Neuron (in vitro differentiated cells): ENCODE results near the gene PLEKHG4B.

Experiments
- H2AFZ ChIP-seq: one replicate; pipeline ENCODE4 v1.6.1; 2013; ENCODE audit warnings: low read depth, mild to moderate bottlenecking, inconsistent platforms, low read length, moderate library complexity
- H3K27me3 ChIP-seq: one replicate; pipeline ENCODE4 v1.6.1; 2013; ENCODE audit warnings: low read length; ENCODE audit not compliant: insufficient read depth
- H3K36me3 ChIP-seq: one replicate; pipeline ENCODE4 v1.6.1; 2013; ENCODE audit warnings: low read length; ENCODE audit not compliant: insufficient read depth
- H3K4me1 ChIP-seq: one replicate; pipeline ENCODE4 v1.6.1; 2013; ENCODE audit warnings: low read length; ENCODE audit not compliant: insufficient read depth
- H3K4me3 ChIP-seq: 2 replicates; pipeline ENCODE4 v1.5.1; 2013; ENCODE audit warnings: mild to moderate bottlenecking, low read length, moderate library complexity
- H3K9me3 ChIP-seq: one replicate; pipeline ENCODE4 v1.6.1; 2013; ENCODE audit warnings: low read length

Gene PLEKHG4B

GRCh38 chr5:198516-199196 is 106.7 kb downstream of the PLEKHG4B start:
- Histone ChIP-seq H3K27me3 (no peaks in the 10 kb centered on the region), H3K4me1 (peaks cover 22% of the 10 kb centered on the region), H3K4me3 (no peak overlapping the region), H3K36me3 (peaks cover 13% of the 10 kb centered on the region), H2AFZ (no peak overlapping the region), H3K9me3 (no peaks in the 10 kb centered on the region)

- no peak overlapping the region for H2AFZ ChIP-seq
Observed at GRCh38 chr5:199197-199949, 107.4 kb downstream of the PLEKHG4B start.

GRCh38 chr5:199950-200645 is 108.1 kb downstream of the PLEKHG4B start:
- no peak overlapping the region for H2AFZ ChIP-seq
- no peaks in the 10 kb centered on the region for H3K27me3 ChIP-seq
- H3K4me3 ChIP-seq: no peak overlapping the region
- peaks cover 27% of the 10 kb centered on the region for H3K36me3 ChIP-seq
- H3K9me3 ChIP-seq: no peaks in the 10 kb centered on the region
- peaks cover 22% of the 10 kb centered on the region for H3K4me1 ChIP-seq

More at GRCh38 chr5:199197-199949, 107.4 kb downstream of the PLEKHG4B start:
- Histone ChIP-seq H3K4me1 (peaks cover 22% of the 10 kb centered on the region), H3K36me3 (peaks cover 20% of the 10 kb centered on the region), H3K4me3 (no peak overlapping the region), H3K9me3 (no peaks in the 10 kb centered on the region), H3K27me3 (no peaks in the 10 kb centered on the region)

- Histone ChIP-seq H2AFZ (no peak overlapping the region), H3K4me1 (peaks cover 22% of the 10 kb centered on the region), H3K36me3 (peaks cover 35% of the 10 kb centered on the region), H3K4me3 (no peak overlapping the region), H3K9me3 (no peaks in the 10 kb centered on the region), H3K27me3 (no peaks in the 10 kb centered on the region)
Observed at GRCh38 chr5:200985-201384, 109.0 kb downstream of the PLEKHG4B start.

GRCh38 chr5:201672-202071 is 109.7 kb downstream of the PLEKHG4B start:
- Histone ChIP-seq H3K36me3 (peaks cover 41% of the 10 kb centered on the region), H3K4me3 (no peak overlapping the region), H2AFZ (no peak overlapping the region), H3K27me3 (no peaks in the 10 kb centered on the region), H3K9me3 (no peaks in the 10 kb centered on the region), H3K4me1 (peaks cover 22% of the 10 kb centered on the region)

GRCh38 chr5:203246-203930 is 111.4 kb downstream of the PLEKHG4B start:
- peaks cover 41% of the 10 kb centered on the region for H3K36me3 ChIP-seq
- no peaks in the 10 kb centered on the region for H3K27me3 ChIP-seq
- H3K4me1 ChIP-seq: peaks cover 19% of the 10 kb centered on the region
- no peak overlapping the region for H3K4me3 ChIP-seq
- no peaks in the 10 kb centered on the region for H3K9me3 ChIP-seq
- no peak overlapping the region for H2AFZ ChIP-seq

GRCh38 chr5:204001-204400 is 112.0 kb downstream of the PLEKHG4B start:
- H3K4me3 ChIP-seq: no peak overlapping the region
- no peaks in the 10 kb centered on the region for H3K27me3 ChIP-seq
- peaks cover 19% of the 10 kb centered on the region for H3K4me1 ChIP-seq
- H3K9me3 ChIP-seq: no peaks in the 10 kb centered on the region
- peaks cover 39% of the 10 kb centered on the region for H3K36me3 ChIP-seq
- H2AFZ ChIP-seq: no peak overlapping the region

- Histone ChIP-seq H2AFZ (no peak overlapping the region), H3K36me3 (peaks cover 36% of the 10 kb centered on the region), H3K27me3 (no peaks in the 10 kb centered on the region), H3K4me3 (no peak overlapping the region), H3K4me1 (peaks cover 19% of the 10 kb centered on the region), H3K9me3 (no peaks in the 10 kb centered on the region)
Observed at GRCh38 chr5:204462-204861, 112.5 kb downstream of the PLEKHG4B start.

GRCh38 chr5:204966-205670 is 113.2 kb downstream of the PLEKHG4B start:
- Histone ChIP-seq H3K4me1 (peaks cover 13% of the 10 kb centered on the region), H3K36me3 (peaks cover 36% of the 10 kb centered on the region), H3K27me3 (no peaks in the 10 kb centered on the region), H3K9me3 (no peaks in the 10 kb centered on the region), H3K4me3 (no peak overlapping the region), H2AFZ (no peak overlapping the region)

GRCh38 chr5:206406-206805 is 114.4 kb downstream of the PLEKHG4B start:
- H3K9me3 ChIP-seq: no peaks in the 10 kb centered on the region
- peaks cover 36% of the 10 kb centered on the region for H3K36me3 ChIP-seq
- peaks cover 6% of the 10 kb centered on the region for H3K4me1 ChIP-seq
- H3K27me3 ChIP-seq: no peaks in the 10 kb centered on the region
- H2AFZ ChIP-seq: no peak overlapping the region
- H3K4me3 ChIP-seq: no peak overlapping the region

- no peak overlapping the region for H2AFZ ChIP-seq
- H3K4me1 ChIP-seq: no peaks in the 10 kb centered on the region
- no peaks in the 10 kb centered on the region for H3K9me3 ChIP-seq
- peaks cover 36% of the 10 kb centered on the region for H3K36me3 ChIP-seq
- H3K27me3 ChIP-seq: no peaks in the 10 kb centered on the region
- H3K4me3 ChIP-seq: no peak overlapping the region
Observed at GRCh38 chr5:206927-207536, 115.1 kb downstream of the PLEKHG4B start.

- H3K36me3 ChIP-seq: peaks cover 34% of the 10 kb centered on the region
- no peaks in the 10 kb centered on the region for H3K4me1 ChIP-seq
- H3K9me3 ChIP-seq: no peaks in the 10 kb centered on the region
- H3K4me3 ChIP-seq: no peak overlapping the region
- no peak overlapping the region for H2AFZ ChIP-seq
- no peaks in the 10 kb centered on the region for H3K27me3 ChIP-seq
Observed at GRCh38 chr5:207599-207998, 115.6 kb downstream of the PLEKHG4B start.
